ENCODE data around the gene GPLD1. TPM values are rescaled to one million over a fixed set of nuclear protein-coding genes. Genes with fewer than 3 reads are reported as not detected.
"Not testable (repeated sequence)": the region's sequence is repeated elsewhere in the genome, so short reads cannot be mapped to it uniquely, and the experiment has no call there.

Gene GPLD1
- total RNA-seq, 1 donor from 2014 or later = 53.1 TPM

- no peak for DNase-seq (ENCODE audit: low spot score)
- ATAC-seq = no peak
These were observed 73.6 kb downstream of the GPLD1 start for GRCh38 chr6:24415753-24416152.

- DNase-seq (ENCODE audit: low spot score); ATAC-seq: not testable (repeated sequence)
These were observed 74.8 kb downstream of the GPLD1 start for GRCh38 chr6:24414531-24414930.

- ATAC-seq = no peak
These were observed 77.1 kb downstream of the GPLD1 start for GRCh38 chr6:24412294-24412693.

GRCh38 chr6:24410622-24411021 is 78.8 kb downstream of the GPLD1 start:
- DNase-seq (ENCODE audit: low spot score) = no peak
- no peak for ATAC-seq

More at GRCh38 chr6:24412294-24412693, 77.1 kb downstream of the GPLD1 start:
- no peak for DNase-seq (ENCODE audit: low spot score)

GRCh38 chr6:24408719-24409410 is 80.5 kb downstream of the GPLD1 start:
- no peak for DNase-seq (ENCODE audit: low spot score)
- no peak for ATAC-seq

- no peak for ATAC-seq
- DNase-seq (ENCODE audit: low spot score) = no peak
These were observed 84.1 kb downstream of the GPLD1 start for GRCh38 chr6:24405262-24405661.

GRCh38 chr6:24403501-24403824 is 85.9 kb downstream of the GPLD1 start:
- DNase-seq (ENCODE audit: low spot score) (no peak), ATAC-seq (no peak)

- DNase-seq (ENCODE audit: low spot score) (peak; percentile 94), ATAC-seq (peak; percentile 97)
These were observed 86.5 kb downstream of the GPLD1 start, which contains the start of gene MRS2 for GRCh38 chr6:24402697-24403500. MRS2 (plus strand) TSS chr6:24402936; CDS start chr6:24403047, 111 bp downstream.

- ATAC-seq (no peak), DNase-seq (ENCODE audit: low spot score) (no peak)
These were observed 87.9 kb downstream of the GPLD1 start for GRCh38 chr6:24401458-24401857.

GRCh38 chr6:24400045-24401039 is 89.0 kb downstream of the GPLD1 start:
- DNase-seq (ENCODE audit: low spot score); ATAC-seq: not testable (repeated sequence)

GRCh38 chr6:24397631-24398030 is 91.7 kb downstream of the GPLD1 start:
- DNase-seq (ENCODE audit: low spot score) (no peak), ATAC-seq (no peak)

- ATAC-seq (no peak), DNase-seq (ENCODE audit: low spot score) (no peak)
These were observed 92.6 kb downstream of the GPLD1 start for GRCh38 chr6:24396824-24397223.

GRCh38 chr6:24394780-24395437 is 94.5 kb downstream of the GPLD1 start:
- no peak for ATAC-seq

GRCh38 chr6:24394061-24394779 is 95.2 kb downstream of the GPLD1 start:
- DNase-seq (ENCODE audit: low spot score) (no peak), ATAC-seq (no peak)

More at GRCh38 chr6:24394780-24395437, 94.5 kb downstream of the GPLD1 start:
- no peak for DNase-seq (ENCODE audit: low spot score)

GRCh38 chr6:24391756-24392405 is 97.5 kb downstream of the GPLD1 start:
- no peak for ATAC-seq

GRCh38 chr6:24391208-24391607 is 98.2 kb downstream of the GPLD1 start:
- ATAC-seq (no peak), DNase-seq (ENCODE audit: low spot score) (no peak)

More at GRCh38 chr6:24391756-24392405, 97.5 kb downstream of the GPLD1 start:
- no peak for DNase-seq (ENCODE audit: low spot score)

- ATAC-seq = no peak
- no peak for DNase-seq (ENCODE audit: low spot score)
These were observed 101.6 kb downstream of the GPLD1 start for GRCh38 chr6:24387818-24388217.

- DNase-seq (ENCODE audit: low spot score) (no peak), ATAC-seq (peak; percentile 85)
These were observed 103.7 kb downstream of the GPLD1 start for GRCh38 chr6:24385536-24386269.

All from left lobe of liver (tissue), 2 donors.